NCI-H524 (cell line): ENCODE measurements around the gene TP53RK.

Experiments used
- DNase-seq, 2 experiments: peaks; one replicate each; lab custom pipeline; 2025; lab: John Stamatoyannopoulos, UW

TP53RK gene

GRCh38 chr20:46706242-46706641 lies 17.0 kb upstream of the TP53RK start:
- DNase-seq: no peak

- no peak for DNase-seq
Measured at GRCh38 chr20:46705378-46705729, 16.1 kb upstream of the TP53RK start.

GRCh38 chr20:46704714-46705377 lies 15.6 kb upstream of the TP53RK start:
- DNase-seq: no peak

GRCh38 chr20:46703435-46703834 lies 14.2 kb upstream of the TP53RK start:
- DNase-seq: no peak

- no peak for DNase-seq
Measured at GRCh38 chr20:46702447-46703203, 13.4 kb upstream of the TP53RK start.

- no peak for DNase-seq
Measured at GRCh38 chr20:46701986-46702385, 12.7 kb upstream of the TP53RK start.

- no peak for DNase-seq
Measured at GRCh38 chr20:46701556-46701955, 12.3 kb upstream of the TP53RK start.

GRCh38 chr20:46701057-46701456 lies 11.8 kb upstream of the TP53RK start:
- DNase-seq: no peak

GRCh38 chr20:46700481-46700880 lies 11.2 kb upstream of the TP53RK start:
- no peak for DNase-seq

- peak in 1 of 2 experiments; percentile 20 for DNase-seq
Measured at GRCh38 chr20:46699651-46700359, 10.6 kb upstream of the TP53RK start.

- no peak for DNase-seq
Measured at GRCh38 chr20:46698788-46699187, 9.5 kb upstream of the TP53RK start.

- no peak for DNase-seq
Measured at GRCh38 chr20:46696791-46697279, 7.6 kb upstream of the TP53RK start.

- DNase-seq: no peak
Measured at GRCh38 chr20:46695892-46696291, 6.6 kb upstream of the TP53RK start.

GRCh38 chr20:46694484-46694883 lies 5.2 kb upstream of the TP53RK start:
- no peak for DNase-seq

- no peak for DNase-seq
Measured at GRCh38 chr20:46691196-46691595, 2.0 kb upstream of the TP53RK start.

- no peak for DNase-seq
Measured at GRCh38 chr20:46690219-46691106, 1.2 kb upstream of the TP53RK start.

- DNase-seq: no peak
Measured at GRCh38 chr20:46689754-46690085, 476 bp upstream of the TP53RK start.

- peak in 1 of 2 experiments; percentile 29 for DNase-seq
Measured at GRCh38 chr20:46688151-46689081, 828 bp downstream of the TP53RK start.

GRCh38 chr20:46683939-46684750 lies 5.1 kb downstream of the TP53RK start:
- DNase-seq: no peak

GRCh38 chr20:46683668-46683938 lies 5.6 kb downstream of the TP53RK start:
- DNase-seq: no peak
